H1 (cell line): ENCODE data around the gene TYW1B. TPM values are rescaled to one million over a fixed set of nuclear protein-coding genes. Genes with fewer than 3 reads are reported as not detected.
"Not testable (repeated sequence)": the region's sequence is repeated elsewhere in the genome, so short reads cannot be mapped to it uniquely, and the experiment has no call there.

Experiments used
- CTCF ChIA-PET: fragments of 300-600 bp; sonication (Branson Sonifier 250); formaldehyde crosslinking; loops from one replicate; lab custom pipeline; 2021; ENCODE audit not compliant: partially characterized antibody; lab: Charles Lee
- POLR2A ChIA-PET: fragments of 300-600 bp; sonication (Branson Sonifier 250); formaldehyde crosslinking; loops from one replicate; lab custom pipeline; 2021; ENCODE audit warnings: inconsistent platforms; ENCODE audit not compliant: partially characterized antibody; lab: Charles Lee
- DNase-seq, 2 experiments: peaks; one replicate each; pipeline versions ENCODE4 v3.0.0 to v3.0.0-alpha.2; 2010 to 2022; ENCODE audit warnings: low spot score in 2 of 2, low read depth in 1 of 2, mixed read lengths in 1 of 2
- FAIRE-seq: peaks from 2 replicates; lab custom pipeline; 2011; peaks lifted over from hg19 to GRCh38; lab: Jason Lieb, UNC
- H2AFZ ChIP-seq: 2 replicates; pipeline ENCODE4 v1.8.1; 2012; ENCODE audit warnings: low read length, inconsistent platforms
- H2AK5ac ChIP-seq: 2 replicates; pipeline ENCODE4 v1.6.1; 2013; ENCODE audit warnings: low read depth, low read length
- H2BK120ac ChIP-seq: replicated peaks from 2 replicates; pipeline ENCODE3; 2013; ENCODE audit warnings: low read depth, low read length, inconsistent platforms
- H2BK12ac ChIP-seq: 2 replicates; pipeline ENCODE4 v1.6.1; 2013; ENCODE audit warnings: low read depth, low read length
- H2BK15ac ChIP-seq: 2 replicates; pipeline ENCODE4 v1.6.1; 2013; ENCODE audit warnings: low read length
- H2BK20ac ChIP-seq: 2 replicates; pipeline ENCODE4 v1.6.1; 2013; ENCODE audit warnings: low read length
- H2BK5ac ChIP-seq: 2 replicates; pipeline ENCODE4 v1.6.1; 2013; ENCODE audit warnings: low read depth, low read length
- H3K14ac ChIP-seq: 2 replicates; pipeline ENCODE4 v1.6.1; 2013; ENCODE audit warnings: inconsistent platforms; ENCODE audit not compliant: insufficient read length
- H3K18ac ChIP-seq: 2 replicates; pipeline ENCODE4 v1.6.1; 2013; ENCODE audit warnings: low read length; ENCODE audit errors: extremely low read depth
- H3K23ac ChIP-seq: 2 replicates; pipeline ENCODE4 v1.6.1; 2013; ENCODE audit warnings: inconsistent platforms; ENCODE audit not compliant: insufficient read length
- H3K23me2 ChIP-seq: 2 replicates; pipeline ENCODE4 v1.6.1; 2013; ENCODE audit warnings: low read depth, low read length
- H3K27ac ChIP-seq: 2 replicates; pipeline ENCODE4 v1.6.1; 2011; ENCODE audit warnings: low read depth, low read length, inconsistent platforms
- H3K27me3 ChIP-seq, 4 experiments: replicated peaks in 1 of 4; 1 replicate in 1 of 4; 2 replicates in 3 of 4; pipeline versions ENCODE4 v1.6.1 to v1.8.1; 2011 to 2013; ENCODE audit warnings: low read length in 3 of 4, mild to moderate bottlenecking in 3 of 4, inconsistent platforms in 2 of 4, mixed read lengths in 2 of 4, moderate library complexity in 1 of 4; ENCODE audit not compliant: control insufficient read depth in 3 of 4, insufficient read depth in 3 of 4; ENCODE audit errors: extremely low read depth in 1 of 4
- H3K36me3 ChIP-seq, 4 experiments: 2 replicates each; pipeline versions ENCODE4 v1.6.1 to v1.8.1; 2011 to 2013; ENCODE audit warnings: mild to moderate bottlenecking in 4 of 4, low read length in 3 of 4, moderate library complexity in 2 of 4, control low read depth in 1 of 4, inconsistent platforms in 1 of 4; ENCODE audit not compliant: insufficient read depth in 4 of 4, control insufficient read depth in 2 of 4
- H3K4ac ChIP-seq: replicated peaks from 2 replicates; pipeline ENCODE3; 2013; ENCODE audit warnings: low read length, low read depth, mixed read lengths, inconsistent platforms; ENCODE audit not compliant: insufficient read length
- H3K4me1 ChIP-seq, 4 experiments: replicated peaks in 1 of 4; 1 replicate in 1 of 4; 2 replicates in 3 of 4; pipeline versions ENCODE4 v1.6.1 to v1.8.1; 2011 to 2013; ENCODE audit warnings: low read length in 3 of 4, inconsistent platforms in 2 of 4, mixed read lengths in 1 of 4; ENCODE audit not compliant: insufficient read depth in 4 of 4, control insufficient read depth in 3 of 4
- H3K4me2 ChIP-seq, 2 experiments: 2 replicates each; pipeline versions ENCODE4 v1.6.1 to v1.8.1; 2011 to 2013; ENCODE audit warnings: low read depth in 2 of 2, low read length in 2 of 2, control low read depth in 1 of 2, inconsistent platforms in 1 of 2, mild to moderate bottlenecking in 1 of 2; ENCODE audit not compliant: insufficient read depth in 1 of 2
- H3K4me3 ChIP-seq, 4 experiments: fragments of 200-600, 300-600 bp in 1 of 4; sonication (generic), shearing (Covaris generic), sonication (Bioruptor Twin) in 1 of 4; 2 replicates each; pipeline versions ENCODE4 v1.5.1 to v1.8.1; 2011 to 2016; ENCODE audit warnings: low read length in 4 of 4, low read depth in 3 of 4, control low read depth in 2 of 4, inconsistent platforms in 2 of 4, mild to moderate bottlenecking in 2 of 4, mixed read lengths in 1 of 4, moderate library complexity in 1 of 4; ENCODE audit not compliant: insufficient read depth in 2 of 4; ENCODE audit errors: extremely low read depth in 1 of 4
- H3K56ac ChIP-seq: replicated peaks from 2 replicates; pipeline ENCODE3; 2013; ENCODE audit warnings: low read depth, mild to moderate bottlenecking, mixed read lengths, low read length, inconsistent platforms; ENCODE audit not compliant: insufficient read length
- H3K79me1 ChIP-seq: 2 replicates; pipeline ENCODE4 v1.6.1; 2013; ENCODE audit warnings: low read depth, low read length, control low read depth
- H3K79me2 ChIP-seq, 2 experiments: 2 replicates each; pipeline versions ENCODE4 v1.6.1 to v1.8.1; 2012 to 2013; ENCODE audit warnings: low read length in 2 of 2, mild to moderate bottlenecking in 2 of 2, inconsistent platforms in 1 of 2; ENCODE audit not compliant: insufficient read depth in 2 of 2, control insufficient read depth in 1 of 2
- H3K9ac ChIP-seq, 4 experiments: replicated peaks in 1 of 4; 1 replicate in 1 of 4; 2 replicates in 3 of 4; pipeline versions ENCODE4 v1.6.1 to v1.8.1; 2011 to 2013; ENCODE audit warnings: low read depth in 3 of 4, low read length in 3 of 4, control low read depth in 2 of 4, mild to moderate bottlenecking in 2 of 4, moderate library complexity in 2 of 4, inconsistent platforms in 1 of 4; ENCODE audit errors: extremely low read depth in 1 of 4
- H3K9me3 ChIP-seq, 2 experiments: 2 replicates each; pipeline versions ENCODE4 v1.6.1 to v1.8.1; 2012 to 2013; ENCODE audit warnings: mild to moderate bottlenecking in 2 of 2, moderate library complexity in 2 of 2, control low read depth in 1 of 2, inconsistent platforms in 1 of 2, low read depth in 1 of 2, low read length in 1 of 2, mixed read lengths in 1 of 2; ENCODE audit not compliant: insufficient read depth in 2 of 2
- H4K20me1 ChIP-seq, 2 experiments: replicated peaks in 1 of 2; 2 replicates each; pipeline versions ENCODE3 to v1.8.1; 2011 to 2013; ENCODE audit warnings: inconsistent platforms in 2 of 2, low read length in 2 of 2, mild to moderate bottlenecking in 1 of 2; ENCODE audit not compliant: insufficient read depth in 2 of 2, control insufficient read depth in 1 of 2
- H4K5ac ChIP-seq: 2 replicates; pipeline ENCODE4 v1.6.1; 2013; ENCODE audit warnings: low read length, low read depth, mixed read lengths, inconsistent platforms; ENCODE audit not compliant: insufficient read length
- H4K8ac ChIP-seq: 2 replicates; pipeline ENCODE4 v1.8.0; 2013; ENCODE audit warnings: mild to moderate bottlenecking, moderate library complexity, low read length, inconsistent platforms; ENCODE audit not compliant: insufficient read depth; ENCODE audit errors: extremely low read depth
- H4K91ac ChIP-seq: replicated peaks from 2 replicates; pipeline ENCODE3; 2013; ENCODE audit warnings: low read length, mixed read lengths, inconsistent platforms; ENCODE audit not compliant: insufficient read length
- WGBS, 2 experiments: shearing (Covaris generic) in 1 of 2; methylation state at CpG; one replicate each; pipeline versions ENCODE4 v1.1.6 to v1.1.7; 2013 to 2015; ENCODE audit warnings: low lambda C conversion rate in 2 of 2, mixed read lengths in 2 of 2, inconsistent platforms in 1 of 2, low coverage in 1 of 2, missing lambda C conversion rate in 1 of 2; ENCODE audit not compliant: insufficient replicate concordance in 2 of 2, insufficient coverage in 1 of 2, insufficient read length in 1 of 2; ENCODE audit errors: extremely low coverage in 1 of 2, missing lambda C conversion rate in 1 of 2; 5-methylcytosine and 5-hydroxymethylcytosine counted together
- polyA plus RNA-seq, 7 experiments: library from polyadenylated mRNA; depleted of rRNA in 3 of 7; stranded (reverse) in 5 of 7; unstranded in 2 of 7; fragments of >200 nt in 5 of 7; fragments of 200-250 nt in 2 of 7; gene quantifications; 1 replicate in 5 of 7; 2 replicates in 1 of 7; 4 replicates in 1 of 7; pipeline versions ENCODE4 v1.2.1 to v1.2.3, GENCODE V29; 2011 to 2013; ENCODE audit warnings: missing spikeins in 2 of 7, mixed read lengths in 2 of 7
- total RNA-seq: library from RNA; stranded (reverse); fragmentation: NEBNext Ultra II Directional; extraction: Animal tissue kit (Norgen Biotek cat#: 25700); gene quantifications from 2 replicates; pipeline ENCODE4 v1.2.1, GENCODE V29; 2021

The TYW1B gene
- total and polyA plus RNA-seq, 2 of the 8 experiments (the other 6 are each of a cell fraction or from before 2014, with no cell fraction given): 6.8 to 12.6 TPM

DNA sequence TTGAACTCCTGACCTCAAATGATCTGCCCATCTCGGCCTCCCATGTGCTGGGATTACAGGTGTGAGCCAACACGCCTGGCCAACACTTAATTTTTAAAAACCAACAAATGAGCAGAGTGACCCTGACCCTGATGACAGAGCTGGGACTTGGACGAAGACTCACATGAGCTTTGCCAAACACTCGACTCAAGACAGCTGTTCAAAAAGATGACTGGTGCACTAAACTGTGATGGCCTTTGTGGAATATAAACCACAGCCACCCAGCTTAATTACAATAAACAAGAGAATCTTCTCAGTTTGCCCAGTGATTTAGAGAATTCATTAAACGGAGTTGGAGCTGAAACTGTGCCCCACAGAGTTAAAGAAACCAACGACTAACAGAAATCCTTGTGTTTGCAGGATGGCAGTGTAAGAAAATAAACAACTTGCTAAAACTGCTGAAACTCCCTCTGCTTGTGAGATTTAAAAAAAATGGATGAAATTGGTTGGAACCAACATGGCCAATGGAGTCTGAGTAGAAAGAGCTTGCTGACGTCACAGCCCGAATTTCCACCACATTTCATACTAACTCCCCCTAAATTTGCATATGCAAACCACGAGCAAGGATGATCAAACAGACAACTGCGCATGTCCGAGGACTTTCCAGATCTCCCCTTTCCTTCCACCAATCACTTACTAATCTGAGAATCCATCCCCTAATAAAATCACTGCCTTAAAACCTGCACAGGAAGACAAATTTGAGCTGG is 209.4 kb downstream of the TYW1B start:
- H3K18ac ChIP-seq, H3K4me3 ChIP-seq, H2AK5ac ChIP-seq, H3K27ac ChIP-seq, H3K27me3 ChIP-seq, H2BK5ac ChIP-seq, H3K56ac ChIP-seq, H3K79me2 ChIP-seq, H3K23me2 ChIP-seq, H4K20me1 ChIP-seq, H2BK12ac ChIP-seq, H4K8ac ChIP-seq, FAIRE-seq, H2BK20ac ChIP-seq, H2BK15ac ChIP-seq, H3K4ac ChIP-seq, H3K79me1 ChIP-seq, POLR2A ChIA-PET, H3K4me2 ChIP-seq, H4K91ac ChIP-seq, H3K9ac ChIP-seq, H4K5ac ChIP-seq, H3K14ac ChIP-seq, H3K9me3 ChIP-seq, DNase-seq, H3K23ac ChIP-seq, H2AFZ ChIP-seq, H2BK120ac ChIP-seq: not testable (repeated sequence)
- CTCF ChIA-PET: interaction anchor here (0.6 kb wide), 1 partner anchor 423 kb away, joined by 3 read pairs; no protein-coding TSS in a partner anchor
- Histone ChIP-seq H3K36me3 (peaks cover 0 to 12% (median 0%) of the 10 kb centered on the region in 4 experiments; a peak in 2 of 8 replicates), H3K4me1 (peaks cover 4 to 12% (median 10%) of the 10 kb centered on the region in 4 experiments)
- WGBS, 2 experiments: 93% methylated on average over 11 of the region's 11 CpGs; no CpG with 5 or more reads in 1 of the 2 experiments

DNA sequence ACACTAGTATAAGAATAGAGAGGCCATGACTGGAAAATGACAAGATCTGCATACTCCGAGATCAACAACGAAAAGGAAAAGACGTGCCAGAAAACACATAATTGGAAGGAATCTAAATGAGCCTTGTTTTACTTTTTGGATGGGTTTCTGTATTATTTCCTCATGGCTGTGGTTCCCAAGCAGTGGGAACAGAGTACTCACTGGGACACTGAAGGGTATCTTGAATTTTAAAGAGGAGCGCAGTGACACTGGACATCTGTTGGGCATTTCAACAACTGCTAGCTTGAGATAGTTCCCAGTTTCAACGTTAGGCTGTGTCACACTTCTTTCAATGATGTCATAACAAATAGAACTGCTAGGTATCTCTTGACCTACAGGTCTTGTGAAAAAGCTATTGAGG is 218.2 kb downstream of the TYW1B start:
- POLR2A ChIA-PET, H3K23ac ChIP-seq, H3K9ac ChIP-seq, H4K5ac ChIP-seq, H3K4me1 ChIP-seq, H3K4me3 ChIP-seq, H3K18ac ChIP-seq, H3K27ac ChIP-seq, H2AFZ ChIP-seq, H2BK12ac ChIP-seq, H2BK15ac ChIP-seq, H3K27me3 ChIP-seq, H3K23me2 ChIP-seq, H3K36me3 ChIP-seq, H2BK120ac ChIP-seq, H3K79me2 ChIP-seq, H4K20me1 ChIP-seq, H4K8ac ChIP-seq, H3K4me2 ChIP-seq, H4K91ac ChIP-seq, H3K79me1 ChIP-seq, H3K9me3 ChIP-seq, H3K56ac ChIP-seq, H2BK5ac ChIP-seq, H3K14ac ChIP-seq, H2AK5ac ChIP-seq, FAIRE-seq, DNase-seq, H2BK20ac ChIP-seq, H3K4ac ChIP-seq, CTCF ChIA-PET: not testable (repeated sequence)
- 93% methylated on average over 5 of the region's 5 CpGs; no CpG with 5 or more reads in 1 of the 2 experiments for WGBS, 2 experiments
